ENCODE measurements around the gene MLST8.

- TF ChIP-seq, protein P1, sequence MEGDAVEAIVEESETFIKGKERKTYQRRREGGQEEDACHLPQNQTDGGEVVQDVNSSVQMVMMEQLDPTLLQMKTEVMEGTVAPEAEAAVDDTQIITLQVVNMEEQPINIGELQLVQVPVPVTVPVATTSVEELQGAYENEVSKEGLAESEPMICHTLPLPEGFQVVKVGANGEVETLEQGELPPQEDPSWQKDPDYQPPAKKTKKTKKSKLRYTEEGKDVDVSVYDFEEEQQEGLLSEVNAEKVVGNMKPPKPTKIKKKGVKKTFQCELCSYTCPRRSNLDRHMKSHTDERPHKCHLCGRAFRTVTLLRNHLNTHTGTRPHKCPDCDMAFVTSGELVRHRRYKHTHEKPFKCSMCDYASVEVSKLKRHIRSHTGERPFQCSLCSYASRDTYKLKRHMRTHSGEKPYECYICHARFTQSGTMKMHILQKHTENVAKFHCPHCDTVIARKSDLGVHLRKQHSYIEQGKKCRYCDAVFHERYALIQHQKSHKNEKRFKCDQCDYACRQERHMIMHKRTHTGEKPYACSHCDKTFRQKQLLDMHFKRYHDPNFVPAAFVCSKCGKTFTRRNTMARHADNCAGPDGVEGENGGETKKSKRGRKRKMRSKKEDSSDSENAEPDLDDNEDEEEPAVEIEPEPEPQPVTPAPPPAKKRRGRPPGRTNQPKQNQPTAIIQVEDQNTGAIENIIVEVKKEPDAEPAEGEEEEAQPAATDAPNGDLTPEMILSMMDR (IDR thresholded peaks at IDR 0.05; ENCODE audit: low read length), result no peak
- no peak for TF ChIP-seq EZH2 (optimal IDR thresholded peaks at IDR 0.05; ENCODE audit: low read depth, low read length)
Observed at GRCh38 chr16:2252806-2253148, 47.5 kb downstream of the MLST8 start.
